Vagina (tissue), 2 donors: ENCODE results near the gene CHMP1B. TPM values are rescaled to one million over a fixed set of nuclear protein-coding genes. Genes with fewer than 3 reads are reported as not detected.

Experiments
- DNase-seq, 2 donors: peaks; one replicate each; pipeline ENCODE4 v3.0.0-alpha.2; 2017; ENCODE audit errors: extremely low spot score in 2 of 2
- H3K27ac ChIP-seq: fragments of 200-600 bp; sonication (generic); one replicate; pipeline ENCODE4 v1.5.1; 2019
- H3K27me3 ChIP-seq: fragments of 200-600 bp; sonication (generic); one replicate; pipeline ENCODE4 v1.5.1; 2019
- H3K36me3 ChIP-seq, 2 donors: fragments of 200-600 bp; sonication (generic); one replicate each; pipeline ENCODE4 v1.5.1; 2017 to 2019
- H3K4me1 ChIP-seq: fragments of 200-600 bp; sonication (generic); one replicate; pipeline ENCODE4 v1.5.1; 2019
- H3K4me3 ChIP-seq, 2 donors: fragments of 200-600 bp; sonication (generic); 1 replicate in 1 of 2; 2 replicates in 1 of 2; pipeline ENCODE4 v1.5.1; 2016 to 2019
- H3K9me3 ChIP-seq: fragments of 200-600 bp; sonication (generic); one replicate; pipeline ENCODE4 v1.5.1; 2019
- POLR2A ChIP-seq, 2 donors: fragments of 450-650 bp; IDR thresholded peaks; one replicate each; pipeline ENCODE4 v1.6.1; 2017; ENCODE audit warnings: antibody characterized with exemption in 2 of 2, mild to moderate bottlenecking in 2 of 2, moderate library complexity in 2 of 2
- POLR2AphosphoS5 ChIP-seq, 2 donors: sonication (generic); formaldehyde crosslinking; IDR thresholded peaks; one replicate each; pipeline ENCODE4 v1.9.0; 2017; ENCODE audit warnings: antibody characterized with exemption in 2 of 2, mild to moderate bottlenecking in 2 of 2, low read depth in 1 of 2; ENCODE audit not compliant: insufficient read depth in 1 of 2
- intact Hi-C: fragments of 100-400 bp; cut with DNase I; formaldehyde crosslinking; loops from one replicate; pipeline ENCODE4 v1.15.1; 2023
- total RNA-seq: library from RNA; depleted of rRNA; stranded (reverse); fragments of >200 nt; gene quantifications from one replicate; pipeline ENCODE4 v1.2.3, GENCODE V29; 2016
- TF ChIP-seq, protein P1 (sequence below), 3 experiments: fragments of 450-650 bp in 2 of 3; fragments of 200-600 bp in 1 of 3; sonication (generic) in 1 of 3; IDR thresholded peaks; one replicate each; pipeline ENCODE4 v1.5.1; 2017 to 2019; ENCODE audit warnings: antibody characterized with exemption in 3 of 3, mild to moderate bottlenecking in 2 of 3, moderate library complexity in 2 of 3

CHMP1B gene
- total RNA-seq, 1 donor from 2014 or later = 44.7 TPM

DNA sequence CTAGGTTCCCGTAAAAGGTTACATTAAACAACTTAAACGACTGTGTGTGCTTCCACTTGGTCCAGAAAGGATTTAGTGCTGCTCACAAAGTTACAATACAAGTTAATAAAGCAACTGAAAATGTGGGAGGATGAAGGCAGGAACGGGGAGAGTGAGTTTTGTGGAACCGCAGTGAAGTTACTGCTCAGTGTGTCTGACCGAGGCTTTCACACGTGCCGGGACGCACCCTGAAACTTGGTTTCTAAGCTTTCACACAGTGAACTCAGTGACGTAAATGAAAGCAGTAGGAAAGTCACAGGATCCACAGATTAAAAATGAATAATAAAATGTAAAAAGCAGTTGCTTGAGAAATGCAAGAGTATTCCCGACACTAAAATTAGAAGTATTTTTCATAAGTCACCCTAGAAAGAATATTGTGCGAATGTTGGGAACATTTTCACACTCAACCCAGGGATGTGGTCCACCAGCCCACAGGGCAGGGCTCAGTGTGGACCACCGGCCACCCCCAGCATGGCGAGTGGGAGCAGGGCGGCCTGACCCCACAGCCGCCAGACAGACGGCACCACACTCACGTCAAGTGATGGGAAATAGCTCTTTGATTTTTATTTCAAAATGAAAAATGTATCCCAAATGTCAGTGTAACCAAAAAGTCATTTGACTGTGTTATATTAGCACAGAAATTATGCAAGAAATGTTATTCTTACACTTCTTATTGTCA, 32.6 kb upstream of the CHMP1B start:
- Histone ChIP-seq H3K27me3 (no peaks in the 10 kb centered on the region), H3K27ac (no peak overlapping the region), H3K4me1 (no peaks in the 10 kb centered on the region), H3K36me3 (no peaks in the 10 kb centered on the region), H3K9me3 (no peaks in the 10 kb centered on the region), H3K4me3 (no peak overlapping the region)
- intact Hi-C loops = no loop called here
- no peak for DNase-seq
- TF ChIP-seq POLR2A (IDR thresholded peaks at IDR 0.05) (no peak), POLR2AphosphoS5 (IDR thresholded peaks at IDR 0.05; ENCODE audit: insufficient read depth in 1 of 2, low read depth in 1 of 2) (no peak)
- TF ChIP-seq, protein P1, sequence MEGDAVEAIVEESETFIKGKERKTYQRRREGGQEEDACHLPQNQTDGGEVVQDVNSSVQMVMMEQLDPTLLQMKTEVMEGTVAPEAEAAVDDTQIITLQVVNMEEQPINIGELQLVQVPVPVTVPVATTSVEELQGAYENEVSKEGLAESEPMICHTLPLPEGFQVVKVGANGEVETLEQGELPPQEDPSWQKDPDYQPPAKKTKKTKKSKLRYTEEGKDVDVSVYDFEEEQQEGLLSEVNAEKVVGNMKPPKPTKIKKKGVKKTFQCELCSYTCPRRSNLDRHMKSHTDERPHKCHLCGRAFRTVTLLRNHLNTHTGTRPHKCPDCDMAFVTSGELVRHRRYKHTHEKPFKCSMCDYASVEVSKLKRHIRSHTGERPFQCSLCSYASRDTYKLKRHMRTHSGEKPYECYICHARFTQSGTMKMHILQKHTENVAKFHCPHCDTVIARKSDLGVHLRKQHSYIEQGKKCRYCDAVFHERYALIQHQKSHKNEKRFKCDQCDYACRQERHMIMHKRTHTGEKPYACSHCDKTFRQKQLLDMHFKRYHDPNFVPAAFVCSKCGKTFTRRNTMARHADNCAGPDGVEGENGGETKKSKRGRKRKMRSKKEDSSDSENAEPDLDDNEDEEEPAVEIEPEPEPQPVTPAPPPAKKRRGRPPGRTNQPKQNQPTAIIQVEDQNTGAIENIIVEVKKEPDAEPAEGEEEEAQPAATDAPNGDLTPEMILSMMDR (IDR thresholded peaks at IDR 0.05) = no peak

GRCh38 chr18:11819938-11820337, 31.3 kb upstream of the CHMP1B start:
- no peak overlapping the region for H3K27ac ChIP-seq
- intact Hi-C loops = no loop called here
- no peaks in the 10 kb centered on the region for H3K4me1 ChIP-seq
- no peaks in the 10 kb centered on the region for H3K9me3 ChIP-seq
- no peaks in the 10 kb centered on the region for H3K27me3 ChIP-seq
- DNase-seq = no peak
- no peaks in the 10 kb centered on the region for H3K36me3 ChIP-seq
- H3K4me3 ChIP-seq = no peak overlapping the region
- TF ChIP-seq POLR2AphosphoS5 (IDR thresholded peaks at IDR 0.05; ENCODE audit: insufficient read depth in 1 of 2, low read depth in 1 of 2) (no peak), POLR2A (IDR thresholded peaks at IDR 0.05) (no peak)
- TF ChIP-seq, protein P1 (IDR thresholded peaks at IDR 0.05) = no peak

DNA sequence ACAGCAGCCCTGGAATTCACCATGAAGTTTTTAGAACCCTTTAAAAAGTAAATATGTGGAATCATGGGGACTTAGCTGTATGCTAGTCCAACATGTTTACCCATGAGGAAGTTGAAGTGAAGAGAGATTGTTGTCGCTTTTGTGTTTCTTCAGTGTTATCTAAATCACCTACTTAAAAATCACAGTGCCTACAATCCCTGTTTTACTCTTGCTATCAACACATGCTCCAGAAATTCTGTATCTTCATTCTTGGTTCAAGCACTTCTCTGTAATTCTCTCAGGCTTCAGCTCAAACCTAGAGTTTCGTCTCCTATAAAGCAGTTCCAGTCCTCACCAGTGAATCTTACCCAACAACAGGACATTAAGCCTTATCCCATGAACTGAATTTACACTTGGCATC, 30.5 kb upstream of the CHMP1B start:
- Histone ChIP-seq H3K9me3 (no peaks in the 10 kb centered on the region), H3K27me3 (no peaks in the 10 kb centered on the region), H3K4me1 (no peaks in the 10 kb centered on the region), H3K27ac (no peak overlapping the region), H3K36me3 (no peaks in the 10 kb centered on the region), H3K4me3 (no peak overlapping the region)
- intact Hi-C loops = no loop called here
- DNase-seq = no peak
- TF ChIP-seq, protein P1 (IDR thresholded peaks at IDR 0.05) = no peak
- no peak for TF ChIP-seq POLR2A (IDR thresholded peaks at IDR 0.05)
- no peak for TF ChIP-seq POLR2AphosphoS5 (IDR thresholded peaks at IDR 0.05; ENCODE audit: insufficient read depth in 1 of 2, low read depth in 1 of 2)

GRCh38 chr18:11821208-11821607, 30.0 kb upstream of the CHMP1B start:
- TF ChIP-seq POLR2AphosphoS5 (IDR thresholded peaks at IDR 0.05; ENCODE audit: insufficient read depth in 1 of 2, low read depth in 1 of 2) = no peak
- TF ChIP-seq, protein P1 (IDR thresholded peaks at IDR 0.05) = no peak
- DNase-seq = no peak
- H3K4me3 ChIP-seq = no peak overlapping the region

DNA sequence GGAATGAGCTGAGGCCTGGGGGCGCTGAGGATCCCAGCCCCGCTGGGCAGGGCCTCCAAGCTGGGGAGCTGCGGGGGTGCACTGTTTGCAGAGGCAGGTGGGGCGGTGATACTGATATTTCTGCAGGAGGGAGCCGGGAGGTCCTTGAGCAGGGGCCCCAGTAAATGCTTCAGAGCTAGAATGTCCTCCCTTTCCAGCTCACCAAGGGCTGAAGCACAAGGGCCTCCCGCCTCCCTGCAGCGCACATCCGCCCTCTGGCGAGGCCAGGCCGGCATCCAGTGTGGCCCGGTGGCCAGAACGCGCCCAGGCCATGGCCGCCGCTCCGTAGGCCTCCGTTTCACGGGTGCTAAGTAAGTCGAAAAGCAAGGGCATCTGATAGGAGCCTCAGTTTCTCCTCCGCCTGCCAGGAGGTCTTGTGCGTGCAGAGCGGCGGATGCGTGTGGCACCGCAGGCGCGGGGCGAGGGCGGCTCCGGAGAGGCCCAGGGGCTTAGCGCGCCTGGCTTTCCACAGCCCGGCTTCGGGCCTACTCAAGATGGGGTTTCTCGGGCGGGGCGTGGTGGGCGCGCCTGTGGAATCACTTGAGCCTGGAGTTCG, 29.5 kb upstream of the CHMP1B start:
- no peak for DNase-seq
- intact Hi-C loops = no loop called here
- TF ChIP-seq POLR2A (IDR thresholded peaks at IDR 0.05) (no peak), POLR2AphosphoS5 (IDR thresholded peaks at IDR 0.05; ENCODE audit: insufficient read depth in 1 of 2, low read depth in 1 of 2) (no peak)
- TF ChIP-seq, protein P1 (IDR thresholded peaks at IDR 0.05) = no peak
- Histone ChIP-seq H3K9me3 (no peaks in the 10 kb centered on the region), H3K4me1 (no peaks in the 10 kb centered on the region), H3K4me3 (no peak overlapping the region), H3K27ac (no peak overlapping the region), H3K36me3 (no peaks in the 10 kb centered on the region), H3K27me3 (no peaks in the 10 kb centered on the region)

More at GRCh38 chr18:11821208-11821607, 30.0 kb upstream of the CHMP1B start:
- intact Hi-C loops = no loop called here
- H3K36me3 ChIP-seq = no peaks in the 10 kb centered on the region
- no peaks in the 10 kb centered on the region for H3K9me3 ChIP-seq
- no peaks in the 10 kb centered on the region for H3K4me1 ChIP-seq
- H3K27ac ChIP-seq = no peak overlapping the region
- H3K27me3 ChIP-seq = no peaks in the 10 kb centered on the region
